Activated CD4-positive, alpha-beta T cell treated with anti-CD3 and anti-CD28 coated beads for 36 hours (primary cell): Measurements from ENCODE around the gene LMO2. TPM values are rescaled to one million over a fixed set of nuclear protein-coding genes. Genes with fewer than 3 reads are reported as not detected.
A peak's percentile ranks its signal among the peaks of the same experiment; 100 is the strongest.

Experiments
- ATAC-seq: fragments of 200-7000 bp; cut with Tn5 transposase; one replicate; pipeline ENCODE4 v1.10.0; 2021; ENCODE audit warnings: mild to moderate bottlenecking, moderate library complexity
- CTCF ChIA-PET: fragments of 350-600 bp; sonication (Branson Sonifier 250); formaldehyde crosslinking; loops from one replicate; lab custom pipeline; 2021; ENCODE audit warnings: antibody characterized with exemption; lab: Charles Lee
- POLR2A ChIA-PET: fragments of 350-600 bp; sonication (Branson Sonifier 250); formaldehyde crosslinking; loops from one replicate; lab custom pipeline; 2021; ENCODE audit warnings: antibody characterized with exemption, inconsistent platforms; lab: Charles Lee
- DNase-seq: peaks from one replicate; pipeline ENCODE4 v3.0.0-alpha.2; 2020
- H3K27ac Mint-ChIP-seq: one replicate; pipeline ENCODE4 v1.8.0; 2021; ENCODE audit warnings: mixed read lengths
- H3K27me3 Mint-ChIP-seq: one replicate; pipeline ENCODE4 v1.8.0; 2021; ENCODE audit warnings: mixed read lengths
- H3K36me3 Mint-ChIP-seq: one replicate; pipeline ENCODE4 v1.8.0; 2021; ENCODE audit warnings: low read depth, mixed read lengths
- H3K4me1 Mint-ChIP-seq: one replicate; pipeline ENCODE4 v1.8.0; 2021; ENCODE audit warnings: mixed read lengths
- H3K4me3 Mint-ChIP-seq: one replicate; pipeline ENCODE4 v1.8.0; 2021; ENCODE audit warnings: mild to moderate bottlenecking, moderate library complexity, mixed read lengths
- H3K9me3 Mint-ChIP-seq: one replicate; pipeline ENCODE4 v1.8.0; 2021; ENCODE audit warnings: low read depth, mixed read lengths
- intact Hi-C, 2 experiments: fragments of 100-400 bp; cut with DNase I in 1 of 2; cut with micrococcal nuclease in 1 of 2; formaldehyde crosslinking; loops; one replicate each; pipeline versions ENCODE4 v1.14.2 to v1.15.1; 2022 to 2024; cut with DNase I, micrococcal nuclease
- total RNA-seq, 2 experiments: library from RNA; stranded (reverse); gene quantifications; one replicate each; pipeline ENCODE4 v1.2.3, GENCODE V29; 2021

LMO2 gene
- total RNA-seq, 2 experiments from 2014 or later = not detected

DNA sequence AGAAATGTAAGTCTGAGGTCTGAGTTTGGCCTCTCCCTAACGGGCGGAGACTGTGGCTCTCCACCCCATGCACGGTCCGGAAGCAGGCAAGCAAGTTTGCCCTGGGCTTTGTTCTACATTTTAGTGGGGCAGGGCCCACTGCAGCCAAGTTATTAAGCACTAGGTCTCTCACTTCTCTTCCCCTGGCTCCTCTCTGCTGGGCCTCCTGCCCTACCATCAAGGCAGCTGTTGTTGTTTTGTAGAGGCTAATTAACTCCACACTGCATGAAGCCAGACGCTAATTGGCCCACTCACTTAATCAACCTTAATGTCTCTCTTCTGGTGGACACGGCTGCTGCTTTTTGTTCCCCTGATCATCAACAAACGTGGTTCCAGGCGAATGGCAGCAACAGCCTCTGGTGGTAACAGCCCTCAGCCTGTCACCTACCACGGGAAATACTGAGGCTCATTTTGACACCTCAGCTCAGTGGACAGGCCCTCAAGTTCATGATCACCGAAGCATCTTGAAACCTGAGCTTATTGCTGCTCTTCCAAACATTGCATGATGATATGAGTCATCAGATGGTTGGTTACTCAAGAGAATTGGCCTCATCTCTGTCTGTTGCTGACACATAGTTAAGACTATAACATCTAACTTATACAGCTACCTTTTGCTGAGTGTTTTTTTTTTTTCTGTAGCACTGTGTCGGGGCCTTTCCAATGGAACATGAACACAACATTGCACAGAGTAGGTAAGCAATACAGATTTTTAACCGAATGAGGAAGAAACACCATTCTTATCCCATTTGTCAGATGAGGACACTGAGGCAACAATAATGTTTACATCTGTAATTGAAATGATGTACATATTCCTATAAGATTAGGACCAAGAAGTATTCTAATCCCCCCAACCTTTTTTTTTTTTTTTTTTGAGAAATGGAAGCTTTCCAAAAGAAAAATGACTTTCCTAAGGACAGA, 20.8 kb upstream of the LMO2 start:
- H3K4me3 Mint-ChIP-seq = no peak overlapping the region
- no peaks in the 10 kb centered on the region for H3K36me3 Mint-ChIP-seq
- intact Hi-C loops = no loop called here
- H3K27ac Mint-ChIP-seq = no peak overlapping the region
- ChIA-PET CTCF (interaction anchor here (0.6 to 1.4 kb wide), 5 partner anchors 51 to 276 kb away, joined by 3 to 4 read pairs (median 3); no protein-coding TSS in a partner anchor), POLR2A (no interaction called here)
- ATAC-seq (peak; percentile 42), DNase-seq (no peak)
- H3K27me3 Mint-ChIP-seq = peaks cover 47% of the 10 kb centered on the region
- no peaks in the 10 kb centered on the region for H3K4me1 Mint-ChIP-seq
- H3K9me3 Mint-ChIP-seq = peaks cover 5% of the 10 kb centered on the region

DNA sequence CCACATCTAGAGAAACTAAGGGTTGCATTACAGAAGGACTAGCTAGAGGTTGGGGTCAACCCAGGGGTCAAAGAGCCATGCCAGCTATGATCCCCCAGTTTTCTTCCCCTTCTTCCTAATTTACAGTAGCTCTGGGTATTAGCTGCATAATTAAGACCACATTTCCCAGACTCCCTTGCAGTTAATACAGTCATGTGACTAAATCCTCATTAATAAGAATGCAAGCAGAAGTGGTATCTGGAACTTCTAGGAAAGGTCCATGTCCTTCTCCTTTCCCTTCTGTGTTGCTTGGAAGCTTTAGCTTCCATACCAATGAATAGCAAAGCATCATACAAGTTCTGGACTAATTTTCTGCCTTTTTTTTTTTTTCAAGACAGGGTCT, 19.1 kb upstream of the LMO2 start:
- intact Hi-C loops = no loop called here
- Mint-ChIP-seq H3K27ac (no peak overlapping the region), H3K9me3 (peaks cover 5% of the 10 kb centered on the region), H3K4me1 (peaks cover 7% of the 10 kb centered on the region), H3K27me3 (peaks cover 47% of the 10 kb centered on the region), H3K36me3 (no peaks in the 10 kb centered on the region), H3K4me3 (no peak overlapping the region)
- DNase-seq (no peak), ATAC-seq (no peak)
- ChIA-PET POLR2A (no interaction called here), CTCF (no interaction called here)

GRCh38 chr11:33910296-33910957, 18.6 kb upstream of the LMO2 start:
- ATAC-seq (no peak), DNase-seq (no peak)
- H3K36me3 Mint-ChIP-seq = no peaks in the 10 kb centered on the region
- CTCF ChIA-PET = interaction anchor here (0.6 kb wide), 1 partner anchor 587 kb away, joined by 3 read pairs; no protein-coding TSS in a partner anchor
- POLR2A ChIA-PET = no interaction called here
- intact Hi-C loops = no loop called here
- H3K9me3 Mint-ChIP-seq = peaks cover 5% of the 10 kb centered on the region
- peaks cover 7% of the 10 kb centered on the region for H3K4me1 Mint-ChIP-seq
- no peak overlapping the region for H3K27ac Mint-ChIP-seq
- H3K4me3 Mint-ChIP-seq = no peak overlapping the region
- H3K27me3 Mint-ChIP-seq = peaks cover 46% of the 10 kb centered on the region

DNA sequence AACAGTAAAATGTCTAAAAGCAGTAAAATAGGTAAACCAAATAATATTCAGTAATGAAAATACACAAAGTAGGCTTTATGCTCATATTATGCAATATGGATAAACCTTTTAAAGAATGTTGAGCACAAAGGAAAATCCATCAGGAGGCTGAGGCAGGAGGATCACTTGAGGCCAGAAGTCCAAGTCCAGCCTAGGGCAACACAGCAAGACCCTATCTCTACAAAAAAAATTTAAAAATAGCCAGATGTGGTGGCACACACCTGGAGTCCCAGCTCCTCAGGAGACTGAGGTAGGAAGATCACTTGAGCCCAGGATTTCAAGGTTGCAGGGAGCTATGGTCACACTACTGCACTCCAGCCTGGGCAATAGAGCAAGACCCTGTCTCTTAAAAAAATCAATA, 17.7 kb upstream of the LMO2 start:
- CTCF ChIA-PET = interaction anchor here (0.6 kb wide), 1 partner anchor 588 kb away, joined by 3 read pairs; no protein-coding TSS in a partner anchor
- no peak overlapping the region for H3K4me3 Mint-ChIP-seq
- no peak overlapping the region for H3K27ac Mint-ChIP-seq
- H3K36me3 Mint-ChIP-seq = no peaks in the 10 kb centered on the region
- POLR2A ChIA-PET = no interaction called here
- ATAC-seq (no peak), DNase-seq (no peak)
- intact Hi-C loops = no loop called here
- peaks cover 5% of the 10 kb centered on the region for H3K9me3 Mint-ChIP-seq
- peaks cover 7% of the 10 kb centered on the region for H3K4me1 Mint-ChIP-seq
- H3K27me3 Mint-ChIP-seq = peaks cover 50% of the 10 kb centered on the region

DNA sequence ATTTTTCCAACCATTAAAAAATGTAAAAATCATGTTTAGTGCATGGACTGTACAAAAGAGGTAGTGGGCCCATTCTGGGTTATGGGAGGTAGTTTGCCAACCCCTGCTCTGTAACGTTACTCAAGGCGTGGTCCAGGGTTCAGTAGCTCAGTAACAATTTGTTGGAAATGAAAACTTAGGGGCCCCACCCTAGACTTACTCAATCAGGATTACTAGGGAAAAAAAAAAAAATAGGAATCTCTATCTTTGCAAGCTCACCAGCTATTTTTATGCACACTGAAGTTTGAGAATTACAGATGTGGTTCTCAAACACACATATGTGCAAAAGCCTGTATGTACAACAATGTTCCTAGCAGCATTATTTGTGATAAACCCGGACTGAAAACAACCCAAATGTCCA, 17.3 kb upstream of the LMO2 start:
- Mint-ChIP-seq H3K9me3 (peaks cover 3% of the 10 kb centered on the region), H3K4me3 (no peak overlapping the region), H3K27me3 (peaks cover 51% of the 10 kb centered on the region), H3K36me3 (no peaks in the 10 kb centered on the region), H3K27ac (no peak overlapping the region), H3K4me1 (peaks cover 7% of the 10 kb centered on the region)
- ATAC-seq (no peak), DNase-seq (no peak)
- intact Hi-C loops = no loop called here
- CTCF ChIA-PET = no interaction called here
- POLR2A ChIA-PET = interaction anchor here (0.6 kb wide), 1 partner anchor 868 kb away, joined by 3 read pairs; no protein-coding TSS in a partner anchor

GRCh38 chr11:33907421-33907820, 15.5 kb upstream of the LMO2 start:
- CTCF ChIA-PET = no interaction called here
- ATAC-seq (no peak), DNase-seq (no peak)
- Mint-ChIP-seq H3K4me3 (no peak overlapping the region), H3K4me1 (peaks cover 7% of the 10 kb centered on the region), H3K36me3 (no peaks in the 10 kb centered on the region), H3K27ac (no peak overlapping the region), H3K9me3 (no peaks in the 10 kb centered on the region), H3K27me3 (peaks cover 50% of the 10 kb centered on the region)
- POLR2A ChIA-PET = no interaction called here
- intact Hi-C loops = no loop called here

DNA sequence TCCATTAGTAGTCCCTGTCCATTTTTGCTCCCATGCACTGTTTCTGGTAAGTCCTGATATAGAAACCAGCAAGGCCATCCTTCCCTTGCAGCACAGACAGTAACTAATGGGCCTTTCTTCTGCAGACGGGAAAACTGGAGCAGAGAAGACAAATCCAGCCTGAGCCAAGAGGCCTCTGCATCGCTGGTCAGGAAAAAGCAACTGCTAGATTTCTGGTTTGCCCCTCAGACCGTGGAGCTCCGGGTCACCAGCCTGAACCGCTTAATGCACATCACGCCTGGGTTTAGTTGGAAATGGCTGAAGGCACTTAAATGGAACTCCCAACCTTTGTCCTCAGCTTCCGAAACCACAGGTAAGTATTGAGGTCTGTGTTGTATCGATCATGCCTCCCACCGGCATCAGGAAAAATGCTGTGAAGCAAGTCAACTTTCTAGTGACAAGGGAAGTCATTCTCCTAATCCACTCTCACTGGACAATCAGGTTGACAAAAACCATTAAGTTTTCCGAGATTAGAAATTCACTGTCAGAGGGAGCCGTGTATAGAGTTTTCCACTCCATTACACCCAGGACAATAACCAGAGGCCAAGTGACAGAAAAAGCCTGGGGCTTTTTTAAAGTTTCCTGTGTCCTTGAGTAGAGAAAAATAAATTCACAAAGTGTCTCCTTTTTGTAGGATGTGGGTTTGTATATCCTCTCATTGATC, 14.8 kb upstream of the LMO2 start:
- H3K27ac Mint-ChIP-seq = no peak overlapping the region
- intact Hi-C loops = no loop called here
- H3K27me3 Mint-ChIP-seq = peaks cover 51% of the 10 kb centered on the region
- ChIA-PET POLR2A (no interaction called here), CTCF (interaction anchor here (0.6 kb wide), 1 partner anchor 402 kb away, joined by 3 read pairs; no protein-coding TSS in a partner anchor)
- H3K9me3 Mint-ChIP-seq = no peaks in the 10 kb centered on the region
- peaks cover 7% of the 10 kb centered on the region for H3K4me1 Mint-ChIP-seq
- no peaks in the 10 kb centered on the region for H3K36me3 Mint-ChIP-seq
- ATAC-seq (no peak), DNase-seq (no peak)
- no peak overlapping the region for H3K4me3 Mint-ChIP-seq

- H3K9me3 Mint-ChIP-seq = no peaks in the 10 kb centered on the region
- no peak for ATAC-seq
- intact Hi-C loops = no loop called here
- H3K4me1 Mint-ChIP-seq = peaks cover 7% of the 10 kb centered on the region
- CTCF ChIA-PET = interaction anchor here (0.5 to 0.7 kb wide), 2 partner anchors 15 to 147 kb away, joined by 3 read pairs; no protein-coding TSS in a partner anchor
- POLR2A ChIA-PET = no interaction called here
- H3K36me3 Mint-ChIP-seq = no peaks in the 10 kb centered on the region
- H3K27ac Mint-ChIP-seq = no peak overlapping the region
- peaks cover 60% of the 10 kb centered on the region for H3K27me3 Mint-ChIP-seq
- H3K4me3 Mint-ChIP-seq = no peak overlapping the region
- DNase-seq = no peak
Observed at GRCh38 chr11:33904102-33904501, 12.2 kb upstream of the LMO2 start.

GRCh38 chr11:33900159-33900840, 8.4 kb upstream of the LMO2 start:
- CTCF ChIA-PET = interaction anchor here (0.9 to 2.1 kb wide), 2 partner anchors 10 to 66 kb away, joined by 3 to 4 read pairs; no protein-coding TSS in a partner anchor
- H3K27me3 Mint-ChIP-seq = peaks cover 72% of the 10 kb centered on the region
- H3K27ac Mint-ChIP-seq = no peak overlapping the region
- intact Hi-C loops = no loop called here
- no peaks in the 10 kb centered on the region for H3K4me1 Mint-ChIP-seq
- DNase-seq (no peak), ATAC-seq (no peak)
- no peaks in the 10 kb centered on the region for H3K36me3 Mint-ChIP-seq
- no peak overlapping the region for H3K4me3 Mint-ChIP-seq
- POLR2A ChIA-PET = no interaction called here
- no peaks in the 10 kb centered on the region for H3K9me3 Mint-ChIP-seq

GRCh38 chr11:33899400-33900037, 7.6 kb upstream of the LMO2 start:
- ChIA-PET CTCF (interaction anchor here (0.6 to 2.1 kb wide), 3 partner anchors 9 to 102 kb away, joined by 3 to 4 read pairs (median 3); no protein-coding TSS in a partner anchor), POLR2A (no interaction called here)
- peaks cover 71% of the 10 kb centered on the region for H3K27me3 Mint-ChIP-seq
- no peaks in the 10 kb centered on the region for H3K36me3 Mint-ChIP-seq
- ATAC-seq (no peak), DNase-seq (no peak)
- no peaks in the 10 kb centered on the region for H3K9me3 Mint-ChIP-seq
- H3K4me1 Mint-ChIP-seq = peaks cover 5% of the 10 kb centered on the region
- no peak overlapping the region for H3K4me3 Mint-ChIP-seq
- intact Hi-C loops = loop anchor here in 1 of 2 experiments (10.0 kb wide), 1 partner anchor 455 kb away; the partner anchor contains the start of gene ABTB2
- no peak overlapping the region for H3K27ac Mint-ChIP-seq
